Transverse colon (tissue), 3 donors: ENCODE results near the gene TNN.

Experiments
- CTCF ChIP-seq, 5 experiments: fragments of 200-600 bp in 3 of 5; fragments of 450-650 bp in 2 of 5; sonication (generic) in 3 of 5; IDR thresholded peaks; 1 replicate in 2 of 5; 2 replicates in 3 of 5; pipeline ENCODE4 v1.5.1; 2016 to 2017; ENCODE audit warnings: antibody characterized with exemption in 5 of 5, inconsistent platforms in 3 of 5, mild to moderate bottlenecking in 2 of 5, moderate library complexity in 1 of 5
- EP300 ChIP-seq: sonication (generic); formaldehyde crosslinking; IDR thresholded peaks from one replicate; pipeline ENCODE4 v1.6.1; 2017; ENCODE audit warnings: antibody characterized with exemption, low read depth
- POLR2A ChIP-seq: fragments of 450-650 bp; IDR thresholded peaks from one replicate; pipeline ENCODE4 v1.6.1; 2016; ENCODE audit warnings: antibody characterized with exemption, mild to moderate bottlenecking, moderate library complexity

GRCh38 chr1:175195798-175196197 is 128.2 kb downstream of the TNN start:
- TF ChIP-seq CTCF (IDR thresholded peaks at IDR 0.05) (no peak), EP300 (no peak), POLR2A (no peak)
